GM20431 (cell line): ENCODE measurements around the gene WDR19.
"Not testable (repeated sequence)": the region's sequence is repeated elsewhere in the genome, so short reads cannot be mapped to it uniquely, and the experiment has no call there.

Experiments used
- in situ Hi-C: fragments of 300-500 bp; cut with MseI, MboI; formaldehyde crosslinking; loops from one replicate; pipeline ENCODE4 v1.15.0; 2020; ENCODE audit warnings: low sequenced_read_pairs; ENCODE audit not compliant: unreplicated experiment

Gene WDR19

GRCh38 chr4:39181905-39182638, at the start of gene WDR19:
Gene WDR19, plus strand, starts transcription at chr4:39182529. Its CDS starts 29 bp downstream, at chr4:39182558.
- in situ Hi-C loops, result no loop called here

DNA sequence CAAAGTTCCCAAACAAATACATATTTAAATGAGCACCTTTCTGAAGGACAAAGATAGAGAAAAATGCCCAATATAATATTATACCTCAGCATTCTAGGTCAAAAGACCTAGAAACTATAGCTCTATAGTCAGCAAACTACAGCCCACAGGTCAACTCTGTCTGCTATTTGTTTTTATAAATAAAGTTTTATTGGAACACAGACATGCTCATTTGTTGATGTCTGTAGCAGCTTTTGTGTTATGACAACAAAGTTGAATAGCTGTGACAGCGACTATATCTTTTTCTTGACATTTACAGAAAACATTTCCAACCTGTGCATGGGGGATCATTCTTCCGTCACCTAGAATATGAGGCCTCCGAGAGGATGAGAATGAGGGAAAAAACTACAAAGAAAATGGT, 48.7 kb upstream of the WDR19 start:
- in situ Hi-C loops, result loop anchor here (10.0 to 25.0 kb wide), 2 partner anchors 229 to 371 kb away; no protein-coding TSS in a partner anchor

DNA sequence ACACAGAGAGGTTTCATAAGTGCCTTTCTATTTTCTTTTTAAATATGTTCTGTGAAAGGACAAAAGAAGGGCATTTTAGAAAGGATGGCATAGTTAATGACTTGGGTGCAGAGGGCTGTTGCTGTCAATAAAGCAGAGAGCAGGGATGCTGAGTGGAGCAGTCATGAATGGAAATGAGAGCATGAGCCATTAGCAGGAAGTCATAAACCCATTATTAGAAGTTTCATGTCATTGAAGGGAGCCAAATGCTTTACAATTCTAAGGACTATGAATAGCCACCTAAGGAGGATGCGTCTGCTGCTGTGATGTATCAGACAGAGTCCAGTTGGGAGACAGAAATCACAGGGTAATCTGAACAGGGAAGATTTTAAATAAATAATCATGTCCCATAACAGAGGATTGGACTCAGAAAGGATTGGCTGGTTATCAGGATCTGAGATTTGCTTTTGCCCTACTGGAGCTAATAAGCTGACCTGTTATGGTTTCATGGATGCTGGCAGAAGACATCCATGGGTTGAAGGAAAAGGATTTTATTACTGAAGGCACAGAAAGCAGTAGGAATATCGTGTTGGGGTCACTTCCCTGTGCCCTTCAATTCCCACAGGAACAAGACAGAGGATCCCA, 47.5 kb upstream of the WDR19 start:
- in situ Hi-C loops, result loop anchor here (10.0 to 25.0 kb wide), 2 partner anchors 230 to 372 kb away; no protein-coding TSS in a partner anchor

DNA sequence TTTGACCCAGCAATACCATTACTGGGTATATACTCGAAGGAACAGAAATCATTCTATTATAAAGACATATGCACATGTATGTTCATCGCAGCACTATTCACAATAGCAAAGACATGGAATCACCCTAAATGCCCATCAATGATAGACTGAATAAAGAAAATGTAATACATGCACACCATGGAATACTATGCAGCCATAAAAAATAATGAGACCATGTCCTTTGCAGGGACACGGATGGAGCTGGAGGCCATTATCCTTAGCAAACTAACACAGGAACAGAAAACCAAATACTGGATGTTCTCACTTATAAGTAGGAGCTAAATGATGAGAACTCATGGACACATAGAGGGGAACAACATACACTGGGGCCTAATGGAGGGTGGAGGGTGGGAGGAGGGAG, 44.1 kb upstream of the WDR19 start:
- in situ Hi-C loops, result loop anchor here (10.0 to 25.0 kb wide), 2 partner anchors 233 to 376 kb away; no protein-coding TSS in a partner anchor

GRCh38 chr4:39146211-39146610, 36.1 kb upstream of the WDR19 start:
- in situ Hi-C loops, result loop anchor here (25.0 kb wide), 1 partner anchor 384 kb away; no protein-coding TSS in a partner anchor

DNA sequence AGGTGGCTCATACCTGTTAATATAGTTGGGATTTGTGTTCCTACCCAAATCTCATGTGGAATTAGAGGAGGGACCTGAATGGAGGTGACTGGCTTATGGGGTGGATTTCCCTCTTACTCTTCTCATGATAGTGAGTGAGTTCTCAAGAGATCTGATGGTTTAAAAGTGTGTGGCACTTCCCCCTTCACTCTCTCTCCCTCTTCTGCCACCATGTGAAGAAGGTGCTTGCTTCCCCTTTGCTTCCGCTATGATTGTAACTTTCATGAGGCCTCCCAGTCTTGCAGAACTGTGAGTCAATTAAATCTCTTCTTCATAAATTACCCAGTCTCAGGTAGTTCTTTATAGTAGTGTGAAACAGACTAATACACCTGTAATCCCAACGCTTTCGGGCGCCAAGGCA, 28.3 kb upstream of the WDR19 start:
- in situ Hi-C loops, result no loop called here

DNA sequence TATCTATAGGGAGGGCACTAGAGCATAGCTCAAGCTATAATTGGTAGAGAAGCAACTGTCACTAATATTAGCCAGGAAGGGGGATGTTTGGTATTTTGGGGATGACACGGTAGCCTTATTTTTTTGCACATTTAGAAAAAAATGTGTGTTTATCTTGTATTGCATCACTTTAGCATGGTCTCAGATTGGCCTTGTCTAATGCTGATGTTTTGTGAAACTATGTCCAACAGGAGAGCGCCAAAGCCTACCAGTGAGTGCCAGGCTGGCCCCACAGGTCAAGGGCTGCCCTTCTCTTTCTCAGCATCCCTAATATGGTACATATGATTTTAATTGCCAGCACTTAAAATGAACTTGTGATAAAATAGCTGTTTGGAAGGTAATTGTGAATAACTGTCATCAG, 24.8 kb upstream of the WDR19 start:
- in situ Hi-C loops, result no loop called here

GRCh38 chr4:39166177-39166576, 16.2 kb upstream of the WDR19 start:
- in situ Hi-C loops, result no loop called here

DNA sequence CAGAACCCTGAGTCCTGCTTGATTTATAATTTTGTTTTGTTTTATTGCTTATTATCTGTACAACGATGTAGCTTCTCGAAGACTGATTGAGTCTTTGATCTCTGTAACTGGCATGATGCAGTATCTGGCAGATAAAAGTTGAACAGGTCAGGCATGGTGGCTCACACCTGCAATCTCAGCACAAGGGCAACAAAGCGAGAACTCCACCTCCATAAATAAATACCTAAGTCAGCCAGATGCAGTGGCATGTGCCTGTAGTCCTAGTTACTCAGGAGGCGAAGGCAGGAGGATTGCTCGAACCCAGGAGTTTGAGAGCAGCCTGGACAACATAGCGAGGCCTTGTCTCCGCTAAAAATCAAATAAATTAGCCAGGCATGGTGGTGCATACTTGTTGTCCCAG, 15.7 kb upstream of the WDR19 start:
- in situ Hi-C loops, result no loop called here

GRCh38 chr4:39169426-39169825, 12.9 kb upstream of the WDR19 start:
- in situ Hi-C loops, result no loop called here

DNA sequence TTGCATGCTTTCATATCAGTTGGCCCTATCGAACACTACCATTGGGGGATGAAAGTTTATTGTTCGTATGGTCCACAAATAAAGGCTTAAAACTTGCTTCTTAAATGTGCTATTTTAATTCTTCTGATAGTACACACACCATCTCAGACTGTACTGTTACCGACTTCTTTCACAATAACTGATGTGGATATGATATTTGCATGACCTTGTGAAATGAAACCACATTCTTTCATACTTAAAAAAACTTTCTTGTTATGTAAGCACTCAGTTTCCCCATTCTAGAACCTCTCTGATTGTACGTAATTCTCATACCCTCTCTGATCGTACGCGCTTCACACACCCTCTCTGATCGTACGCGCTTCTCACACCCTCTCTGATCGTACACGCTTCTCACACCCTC, 12.0 kb upstream of the WDR19 start:
- in situ Hi-C loops, result no loop called here

DNA sequence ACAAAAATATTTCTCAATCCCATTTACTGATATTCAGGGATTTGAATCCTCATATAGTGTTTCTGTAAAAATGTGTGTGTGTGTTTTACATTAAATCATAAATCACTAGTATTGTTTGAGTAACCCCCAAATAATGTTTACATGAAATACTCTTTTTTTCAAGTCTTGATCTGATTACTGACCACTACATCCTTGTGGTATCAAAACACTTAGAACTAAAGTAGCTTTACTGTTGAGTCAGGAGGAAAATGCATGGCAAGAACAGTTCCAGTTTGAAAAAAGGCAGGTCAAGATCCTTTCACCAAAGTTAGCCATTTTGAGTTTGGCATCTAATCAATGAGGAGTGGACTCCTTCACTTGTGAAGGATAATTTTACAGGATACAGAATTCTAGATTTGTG, 3.6 kb upstream of the WDR19 start:
- in situ Hi-C loops, result no loop called here

DNA sequence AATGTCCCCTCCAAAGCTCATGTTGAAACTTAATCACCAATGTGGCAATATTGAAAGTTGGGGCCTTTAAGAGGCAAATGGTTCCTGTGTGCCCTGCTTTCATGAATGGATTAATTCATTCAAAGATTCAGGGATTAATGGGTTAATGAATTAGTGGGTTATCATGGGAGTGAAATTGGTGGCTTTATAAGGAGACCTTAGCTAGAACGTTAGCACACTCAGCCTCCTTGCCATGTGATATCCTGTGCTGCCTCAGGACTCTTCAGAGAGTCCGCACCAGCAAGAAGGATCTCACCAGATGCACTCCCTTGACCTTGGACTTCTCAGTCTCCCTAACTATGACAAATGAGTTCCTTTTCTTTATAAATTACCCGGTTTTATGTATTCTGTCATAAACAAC, 2.6 kb upstream of the WDR19 start:
- in situ Hi-C loops, result no loop called here

GRCh38 chr4:39180629-39181028, 1.7 kb upstream of the WDR19 start:
- in situ Hi-C loops, result not testable (repeated sequence)

DNA sequence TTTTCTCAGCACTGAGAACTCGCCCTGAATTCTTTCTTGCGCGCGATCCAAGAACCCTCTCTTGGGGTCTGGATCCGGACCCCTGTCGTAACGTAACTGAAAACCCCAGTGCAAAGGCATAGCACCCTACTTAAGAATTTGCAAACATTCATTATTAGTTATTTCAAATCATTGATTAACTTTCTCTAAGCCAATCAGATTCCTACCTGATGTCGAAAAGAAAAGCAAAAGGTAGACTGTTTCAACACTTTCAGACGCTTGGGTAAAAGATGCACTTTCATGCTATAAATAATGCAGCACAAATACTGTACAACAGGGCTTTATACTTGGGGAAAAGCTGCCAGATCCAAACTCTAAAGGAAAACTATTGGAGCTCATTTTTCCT, 817 bp upstream of the WDR19 start:
- in situ Hi-C loops, result no loop called here

DNA sequence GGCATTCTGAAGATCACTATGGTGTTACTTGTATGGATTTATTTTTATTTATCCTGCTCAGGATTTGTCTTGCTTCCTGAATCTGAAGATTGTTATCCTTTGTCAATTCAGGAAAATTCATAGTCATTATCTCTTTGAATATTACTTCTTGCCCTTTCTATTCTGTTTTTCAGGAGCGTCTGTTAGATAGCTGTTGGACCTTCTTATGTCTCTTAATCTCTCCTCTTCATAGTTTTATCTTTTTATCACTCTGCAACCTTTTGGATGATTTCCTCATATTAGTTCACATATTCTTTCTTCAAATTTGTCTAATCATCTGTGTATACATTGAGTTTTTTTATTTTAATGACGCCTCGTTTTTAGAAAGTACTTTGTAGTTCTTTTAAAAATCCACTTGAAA, 19.6 kb downstream of the WDR19 start:
- in situ Hi-C loops, result no loop called here

DNA sequence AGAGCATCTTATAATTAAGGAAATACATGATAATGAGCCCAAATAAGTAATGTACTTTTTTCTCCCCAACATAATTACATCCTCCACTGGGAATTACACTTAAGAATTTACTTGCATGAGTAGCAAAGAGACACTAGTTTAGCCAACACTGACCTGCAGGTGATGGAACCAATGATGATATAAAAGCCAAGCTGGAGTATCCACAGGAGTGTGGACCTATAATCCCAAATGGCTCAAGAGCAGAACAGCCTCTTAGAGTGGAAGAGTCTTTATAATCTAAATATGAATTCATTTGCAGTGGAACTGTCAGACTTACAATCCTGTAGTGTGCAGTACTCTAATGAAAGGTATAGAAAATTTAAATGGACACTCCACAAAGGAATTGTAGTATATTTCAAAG, 22.2 kb downstream of the WDR19 start:
- in situ Hi-C loops, result no loop called here

DNA sequence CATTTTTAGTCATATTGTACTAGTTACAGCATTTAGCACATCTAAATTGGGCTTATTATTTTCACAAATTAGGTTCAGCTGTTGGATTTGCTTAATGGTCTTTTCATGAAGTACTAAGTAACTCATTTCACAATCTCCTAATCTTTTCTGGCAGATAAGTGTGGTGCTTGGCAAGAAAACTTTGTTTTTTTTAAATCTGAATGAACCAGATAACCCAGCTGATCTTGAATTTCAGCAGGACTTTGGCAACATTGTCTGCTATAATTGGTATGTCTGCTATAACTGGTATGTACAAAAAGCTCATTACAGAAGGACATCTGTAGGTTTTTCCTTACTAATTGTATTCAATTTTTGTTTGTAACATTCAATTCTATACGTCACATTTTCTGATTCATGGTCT, 22.7 kb downstream of the WDR19 start:
- in situ Hi-C loops, result no loop called here

DNA sequence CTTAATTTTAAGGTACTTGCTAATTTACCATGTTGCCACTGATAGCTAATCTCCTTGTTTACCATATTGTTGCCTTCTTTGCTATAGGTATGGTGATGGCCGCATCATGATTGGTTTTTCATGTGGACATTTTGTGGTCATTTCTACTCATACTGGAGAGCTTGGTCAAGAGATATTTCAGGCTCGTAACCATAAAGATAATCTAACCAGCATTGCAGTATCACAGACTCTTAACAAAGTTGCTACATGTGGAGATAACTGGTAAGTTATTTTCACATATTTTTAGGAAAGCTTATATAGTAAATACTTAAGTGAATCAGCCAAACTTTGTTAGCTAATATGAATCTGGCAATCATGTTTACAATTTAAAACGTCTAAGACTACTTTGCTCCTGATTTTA, 23.1 kb downstream of the WDR19 start:
- in situ Hi-C loops, result no loop called here

GRCh38 chr4:39227906-39228305, 45.6 kb downstream of the WDR19 start:
- in situ Hi-C loops, result no loop called here

- in situ Hi-C loops, result no loop called here
These were observed 46.0 kb downstream of the WDR19 start for GRCh38 chr4:39228377-39228776.

GRCh38 chr4:39230462-39230861, 48.1 kb downstream of the WDR19 start:
- in situ Hi-C loops, result no loop called here
